ES-I3 (cell line): ENCODE data around the gene NOL9.
A peak's percentile ranks its signal among the peaks of the same experiment; 100 is the strongest.
"Not testable (repeated sequence)": the region's sequence is repeated elsewhere in the genome, so short reads cannot be mapped to it uniquely, and the experiment has no call there.

Source experiments
- H3K36me3 ChIP-seq: 2 replicates; pipeline ENCODE4 v1.6.1; 2013; ENCODE audit warnings: mild to moderate bottlenecking, low read length, control low read depth, moderate library complexity; ENCODE audit not compliant: insufficient read depth
- H3K4me1 ChIP-seq: 2 replicates; pipeline ENCODE4 v1.6.1; 2013; ENCODE audit warnings: mild to moderate bottlenecking, control low read depth, low read length; ENCODE audit not compliant: insufficient read depth
- H3K9ac ChIP-seq: 2 replicates; pipeline ENCODE4 v1.6.1; 2013; ENCODE audit warnings: low read depth, mild to moderate bottlenecking, low read length, moderate library complexity
- H3K9me3 ChIP-seq: 2 replicates; pipeline ENCODE4 v1.6.1; 2013; ENCODE audit warnings: mild to moderate bottlenecking, low read length, moderate library complexity; ENCODE audit not compliant: control insufficient read depth, insufficient read depth

The NOL9 gene

GRCh38 chr1:6502000-6502891, 52.1 kb downstream of the NOL9 start:
- Histone ChIP-seq H3K36me3 (no peaks in the 10 kb centered on the region), H3K9me3 (no peaks in the 10 kb centered on the region), H3K9ac (no peak overlapping the region), H3K4me1 (no peaks in the 10 kb centered on the region; the same call in 1 of the 2 replicates)

GRCh38 chr1:6501279-6501813, 53.0 kb downstream of the NOL9 start:
- no peaks in the 10 kb centered on the region; the same call in 1 of the 2 replicates for H3K4me1 ChIP-seq
- H3K9me3 ChIP-seq, result no peaks in the 10 kb centered on the region
- H3K9ac ChIP-seq, result no peak overlapping the region
- H3K36me3 ChIP-seq, result no peaks in the 10 kb centered on the region

GRCh38 chr1:6500544-6501278, 53.6 kb downstream of the NOL9 start:
- H3K4me1 ChIP-seq, result peaks cover 4% of the 10 kb centered on the region; the same call in 1 of the 2 replicates
- no peaks in the 10 kb centered on the region for H3K36me3 ChIP-seq
- no peak overlapping the region for H3K9ac ChIP-seq
- no peaks in the 10 kb centered on the region for H3K9me3 ChIP-seq

GRCh38 chr1:6499296-6499695, 55.0 kb downstream of the NOL9 start:
- no peak overlapping the region for H3K9ac ChIP-seq

GRCh38 chr1:6498576-6499111, 55.7 kb downstream of the NOL9 start:
- H3K4me1 ChIP-seq, result peaks cover 9% of the 10 kb centered on the region; the same call in 1 of the 2 replicates
- H3K36me3 ChIP-seq, result no peaks in the 10 kb centered on the region
- no peak overlapping the region for H3K9ac ChIP-seq

More at GRCh38 chr1:6499296-6499695, 55.0 kb downstream of the NOL9 start:
- H3K9me3 ChIP-seq, result no peaks in the 10 kb centered on the region
- H3K4me1 ChIP-seq, result peaks cover 9% of the 10 kb centered on the region; the same call in 1 of the 2 replicates
- no peaks in the 10 kb centered on the region for H3K36me3 ChIP-seq

GRCh38 chr1:6497867-6498575, 56.3 kb downstream of the NOL9 start:
- H3K36me3 ChIP-seq, result no peaks in the 10 kb centered on the region
- H3K9ac ChIP-seq, result peak overlapping the region; percentile 45; the same call in 1 of the 2 replicates
- H3K9me3 ChIP-seq, result no peaks in the 10 kb centered on the region
- peaks cover 10% of the 10 kb centered on the region; the same call in 1 of the 2 replicates for H3K4me1 ChIP-seq

More at GRCh38 chr1:6498576-6499111, 55.7 kb downstream of the NOL9 start:
- H3K9me3 ChIP-seq, result no peaks in the 10 kb centered on the region

GRCh38 chr1:6497215-6497866, 57.0 kb downstream of the NOL9 start:
- peak overlapping the region; percentile 56; the same call in 1 of the 2 replicates for H3K9ac ChIP-seq
- H3K9me3 ChIP-seq, result no peaks in the 10 kb centered on the region
- no peaks in the 10 kb centered on the region for H3K36me3 ChIP-seq
- peaks cover 17% of the 10 kb centered on the region; the same call in 1 of the 2 replicates for H3K4me1 ChIP-seq

- no peaks in the 10 kb centered on the region for H3K36me3 ChIP-seq
- H3K4me1 ChIP-seq, result peaks cover 22% of the 10 kb centered on the region
- H3K9me3 ChIP-seq, result no peaks in the 10 kb centered on the region
- H3K9ac ChIP-seq, result peak overlapping the region; percentile 56
Observed at GRCh38 chr1:6496890-6497214, 57.5 kb downstream of the NOL9 start.

GRCh38 chr1:6496365-6496721, 58.0 kb downstream of the NOL9 start:
- no peaks in the 10 kb centered on the region for H3K36me3 ChIP-seq
- H3K9ac ChIP-seq, result peak overlapping the region; percentile 56

GRCh38 chr1:6495540-6496364, 58.6 kb downstream of the NOL9 start:
- Histone ChIP-seq H3K4me1 (peaks cover 24% of the 10 kb centered on the region), H3K9me3 (no peaks in the 10 kb centered on the region), H3K36me3 (no peaks in the 10 kb centered on the region), H3K9ac (peak overlapping the region; percentile 56; the same call in 1 of the 2 replicates)

More at GRCh38 chr1:6496365-6496721, 58.0 kb downstream of the NOL9 start:
- H3K4me1 ChIP-seq, result peaks cover 24% of the 10 kb centered on the region
- H3K9me3 ChIP-seq, result no peaks in the 10 kb centered on the region

- Histone ChIP-seq H3K9ac (no peak overlapping the region), H3K9me3 (no peaks in the 10 kb centered on the region), H3K36me3 (no peaks in the 10 kb centered on the region), H3K4me1 (peaks cover 24% of the 10 kb centered on the region)
Observed at GRCh38 chr1:6495041-6495441, 59.3 kb downstream of the NOL9 start.

- no peak overlapping the region for H3K9ac ChIP-seq
- peaks cover 25% of the 10 kb centered on the region for H3K4me1 ChIP-seq
- no peaks in the 10 kb centered on the region for H3K36me3 ChIP-seq
- H3K9me3 ChIP-seq, result no peaks in the 10 kb centered on the region
Observed at GRCh38 chr1:6494627-6495026, 59.7 kb downstream of the NOL9 start.

- not testable (repeated sequence) for H3K9ac ChIP-seq, H3K36me3 ChIP-seq, H3K9me3 ChIP-seq
- peaks cover 33% of the 10 kb centered on the region for H3K4me1 ChIP-seq
Observed at GRCh38 chr1:6493834-6494223, 60.5 kb downstream of the NOL9 start.
